ENCODE results near the gene KDM3A. TPM values are rescaled to one million over a fixed set of nuclear protein-coding genes. Genes with fewer than 3 reads are reported as not detected.

The KDM3A gene
- total and polyA plus RNA-seq, 10 of the 15 experiments (the other 5 are each of a cell fraction or from before 2014, with no cell fraction given): 3.8 to 102 (median 11.1) TPM

GRCh38 chr2:86442642-86443005, 1.5 kb downstream of the KDM3A start:
- Histone ChIP-seq H3K9me3 (replicated peaks; ENCODE audit: control insufficient read depth, insufficient read depth, low read length) (peaks cover 15% of the 10 kb centered on the region; the same call in 2 of the 3 replicates), H3K79me2 (ENCODE audit: control insufficient read depth, insufficient read depth, low read length) (peaks cover 60% of the 10 kb centered on the region), H3K36me3 (ENCODE audit: control insufficient read depth in 2 of 2, insufficient read depth in 2 of 2, low read length in 1 of 2) (peaks cover 1 to 16% of the 10 kb centered on the region in 2 experiments; a peak in 3 of 4 replicates), H3K4me2 (ENCODE audit: control insufficient read depth, insufficient read depth) (peak overlapping the region; percentile 75), H3K4me3 (peak overlapping the region; percentile 78), H3K27ac (ENCODE audit: control insufficient read depth, insufficient read depth) (peak overlapping the region; percentile 75), H3K9ac (ENCODE audit: control insufficient read depth, insufficient read depth, low read length) (peak overlapping the region; percentile 68), H3K27me3 (replicated peaks in 1 of 2; ENCODE audit: control insufficient read depth in 2 of 2, insufficient read depth in 2 of 2, low read length in 1 of 2) (no peaks in the 10 kb centered on the region), H2AFZ (ENCODE audit: control insufficient read depth, low read depth, low read length) (peak overlapping the region; percentile 37; the same call in 1 of the 2 replicates), H4K20me1 (ENCODE audit: control insufficient read depth, insufficient read depth) (peaks cover 11% of the 10 kb centered on the region), H3K4me1 (ENCODE audit: control insufficient read depth, insufficient read depth, low read length) (peaks cover 11% of the 10 kb centered on the region)
- 1% methylated on average over 5 of the region's 5 CpGs for WGBS (ENCODE audit: insufficient coverage, insufficient replicate concordance, low lambda C conversion rate, missing lambda C conversion rate)
- FAIRE-seq (peak; percentile 87), DNase-seq (ENCODE audit: low read depth, low spot score) (peak; percentile 82), ATAC-seq (peak; percentile 91)
- SMC1A ChIA-PET (ENCODE audit: uncharacterized antibody, unreplicated experiment): interaction anchor here (0.5 to 2.8 kb wide), 13 partner anchors 9 to 484 kb away, joined by 3 to 13 read pairs (median 4); partner anchors contain the start of gene IMMT
- intact Hi-C loops (cut with micrococcal nuclease; ENCODE audit: unreplicated experiment): loop anchor here (2.0 to 10.0 kb wide), 2 partner anchors 120 to 218 kb away; partner anchors contain the start of gene CHMP3
- RAD21 ChIA-PET (ENCODE audit: unreplicated experiment): interaction anchor here (0.6 to 2.9 kb wide), 10 partner anchors 46 to 222 kb away, joined by 3 to 15 read pairs (median 6); no protein-coding TSS in a partner anchor
- POLR2A ChIA-PET: interaction anchor here (0.7 to 3.5 kb wide), 8 partner anchors 8 to 257 kb away, joined by 3 to 25 read pairs (median 4); partner anchors contain the start of gene CHMP3
- CTCF ChIA-PET: interaction anchor here (0.6 to 4.0 kb wide), 10 partner anchors 9 to 856 kb away, joined by 3 to 15 read pairs (median 4); no protein-coding TSS in a partner anchor
- in situ Hi-C loops (cut with MboI): loop anchor here (25.0 kb wide), 1 partner anchor 1505 kb away; no protein-coding TSS in a partner anchor
- BruUV-seq (replicated peaks): no TSS peak
- TF ChIP-seq, protein P1, sequence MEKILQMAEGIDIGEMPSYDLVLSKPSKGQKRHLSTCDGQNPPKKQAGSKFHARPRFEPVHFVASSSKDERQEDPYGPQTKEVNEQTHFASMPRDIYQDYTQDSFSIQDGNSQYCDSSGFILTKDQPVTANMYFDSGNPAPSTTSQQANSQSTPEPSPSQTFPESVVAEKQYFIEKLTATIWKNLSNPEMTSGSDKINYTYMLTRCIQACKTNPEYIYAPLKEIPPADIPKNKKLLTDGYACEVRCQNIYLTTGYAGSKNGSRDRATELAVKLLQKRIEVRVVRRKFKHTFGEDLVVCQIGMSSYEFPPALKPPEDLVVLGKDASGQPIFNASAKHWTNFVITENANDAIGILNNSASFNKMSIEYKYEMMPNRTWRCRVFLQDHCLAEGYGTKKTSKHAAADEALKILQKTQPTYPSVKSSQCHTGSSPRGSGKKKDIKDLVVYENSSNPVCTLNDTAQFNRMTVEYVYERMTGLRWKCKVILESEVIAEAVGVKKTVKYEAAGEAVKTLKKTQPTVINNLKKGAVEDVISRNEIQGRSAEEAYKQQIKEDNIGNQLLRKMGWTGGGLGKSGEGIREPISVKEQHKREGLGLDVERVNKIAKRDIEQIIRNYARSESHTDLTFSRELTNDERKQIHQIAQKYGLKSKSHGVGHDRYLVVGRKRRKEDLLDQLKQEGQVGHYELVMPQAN (conservative IDR thresholded peaks at IDR 0.05): no peak
- TF ChIP-seq ZBED1 (IDR thresholded peaks at IDR 0.05; ENCODE audit: borderline replicate concordance) (no peak), NBN (IDR thresholded peaks at IDR 0.05) (0 out of 2 replicates have a peak, but pooled peaks have one; percentile 2), POLR2AphosphoS2 (IDR thresholded peaks at IDR 0.05; ENCODE audit: low read depth, low read length) (no peak), TCF12 (IDR thresholded peaks at IDR 0.05; ENCODE audit: low read depth, low read length) (no peak), ATF2 (IDR thresholded peaks at IDR 0.05; ENCODE audit: low read length) (no peak), CHD4 (IDR thresholded peaks at IDR 0.05) (no peak), MYB (IDR thresholded peaks at IDR 0.05; ENCODE audit: borderline replicate concordance, low read depth, low read length) (no peak), EP300 (IDR thresholded peaks at IDR 0.05; ENCODE audit: borderline replicate concordance in 1 of 2, control insufficient read depth in 1 of 2, low read depth in 2 of 2, low read length in 2 of 2) (no peak), SRF (IDR thresholded peaks at IDR 0.05; ENCODE audit: low read depth in 2 of 2, low read length in 2 of 2) (peak; percentile 98 to 99), MYC (IDR thresholded peaks at IDR 0.05; ENCODE audit: insufficient read depth, insufficient read length, insufficient replicate concordance, low read length, severe bottlenecking) (no peak), RCOR1 (conservative IDR thresholded peaks at IDR 0.05; ENCODE audit: low read depth, low read length) (no peak), NFYB (IDR thresholded peaks at IDR 0.05; ENCODE audit: insufficient read depth, low read depth, low read length) (no peak), SMAD1 (IDR thresholded peaks at IDR 0.05; ENCODE audit: low read depth, partially characterized antibody) (peak; percentile 38), SMC3 (IDR thresholded peaks at IDR 0.05; ENCODE audit: borderline replicate concordance, low read length) (no peak)
- TF ChIP-seq, protein P2, sequence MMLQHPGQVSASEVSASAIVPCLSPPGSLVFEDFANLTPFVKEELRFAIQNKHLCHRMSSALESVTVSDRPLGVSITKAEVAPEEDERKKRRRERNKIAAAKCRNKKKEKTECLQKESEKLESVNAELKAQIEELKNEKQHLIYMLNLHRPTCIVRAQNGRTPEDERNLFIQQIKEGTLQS (IDR thresholded peaks at IDR 0.05; ENCODE audit: borderline replicate concordance, extremely low read depth, low read depth, low read length): no peak
- TF ChIP-seq, protein P3, sequence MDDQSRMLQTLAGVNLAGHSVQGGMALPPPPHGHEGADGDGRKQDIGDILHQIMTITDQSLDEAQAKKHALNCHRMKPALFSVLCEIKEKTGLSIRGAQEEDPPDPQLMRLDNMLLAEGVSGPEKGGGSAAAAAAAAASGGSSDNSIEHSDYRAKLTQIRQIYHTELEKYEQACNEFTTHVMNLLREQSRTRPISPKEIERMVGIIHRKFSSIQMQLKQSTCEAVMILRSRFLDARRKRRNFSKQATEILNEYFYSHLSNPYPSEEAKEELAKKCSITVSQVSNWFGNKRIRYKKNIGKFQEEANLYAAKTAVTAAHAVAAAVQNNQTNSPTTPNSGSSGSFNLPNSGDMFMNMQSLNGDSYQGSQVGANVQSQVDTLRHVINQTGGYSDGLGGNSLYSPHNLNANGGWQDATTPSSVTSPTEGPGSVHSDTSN (IDR thresholded peaks at IDR 0.05; ENCODE audit: insufficient replicate concordance, low read depth, low read length): no peak
